Upper lobe of right lung (tissue), 1 donor: ENCODE data around the gene RASL11A. TPM values are rescaled to one million over a fixed set of nuclear protein-coding genes. Genes with fewer than 3 reads are reported as not detected.

Source experiments
- ATAC-seq: fragments of 200-7000 bp; cut with Tn5 transposase; one replicate; pipeline ENCODE4 v1.9.1; 2020; ENCODE audit warnings: mild to moderate bottlenecking, moderate library complexity
- DNase-seq: peaks from one replicate; pipeline ENCODE4 v3.0.0-alpha.2; 2020
- H3K27ac ChIP-seq: fragments of 200-600 bp; one replicate; pipeline ENCODE4 v1.8.0; 2022
- H3K27me3 ChIP-seq: fragments of 200-600 bp; one replicate; pipeline ENCODE4 v1.8.0; 2022; ENCODE audit warnings: mild to moderate bottlenecking
- H3K36me3 ChIP-seq: fragments of 200-600 bp; one replicate; pipeline ENCODE4 v1.8.0; 2022
- H3K4me1 ChIP-seq: fragments of 200-600 bp; one replicate; pipeline ENCODE4 v1.8.0; 2022
- H3K4me3 ChIP-seq: fragments of 200-600 bp; one replicate; pipeline ENCODE4 v1.8.0; 2022; ENCODE audit warnings: mild to moderate bottlenecking
- H3K9me3 ChIP-seq: fragments of 200-600 bp; one replicate; pipeline ENCODE4 v1.8.0; 2022
- intact Hi-C: fragments of 100-400 bp; cut with DNase I; formaldehyde crosslinking; loops from one replicate; pipeline ENCODE4 v1.11.0; 2022
- total RNA-seq: library from RNA; stranded (reverse); fragmentation: NEBNext Ultra II Directional; extraction: Animal tissue kit (Norgen Biotek cat#: 25700); gene quantifications from one replicate; pipeline ENCODE4 v1.2.1, GENCODE V29; 2021
- TF ChIP-seq, protein P1 (sequence below): fragments of 200-600 bp; IDR thresholded peaks from one replicate; pipeline ENCODE4 v1.8.0; 2022; ENCODE audit warnings: antibody characterized with exemption
- donor health status: DM: no; HTN: yes; CAD: no; lungs with severe emphysema.

RASL11A gene
- total RNA-seq, 1 donor from 2014 or later = 25.6 TPM

DNA sequence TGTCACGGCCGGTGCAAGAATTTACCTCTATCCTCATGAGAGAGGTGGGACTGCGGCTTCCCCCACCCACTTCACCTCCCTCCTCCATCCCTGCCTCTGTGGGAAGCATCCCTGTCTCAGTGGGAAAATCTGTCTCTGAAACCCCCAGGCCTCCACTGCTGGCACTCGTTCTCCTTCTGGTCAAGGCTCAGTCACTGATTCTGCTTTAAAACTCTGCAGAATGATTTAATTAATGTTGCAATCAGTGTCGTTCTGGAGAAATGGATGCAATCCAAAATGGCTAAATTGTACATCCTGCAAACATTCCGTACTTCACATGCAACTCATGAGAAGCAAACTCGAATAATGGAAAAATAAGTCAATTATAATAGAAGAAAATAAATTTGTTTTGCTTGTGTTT is 5.6 kb downstream of the RASL11A start:
- TF ChIP-seq, protein P1, sequence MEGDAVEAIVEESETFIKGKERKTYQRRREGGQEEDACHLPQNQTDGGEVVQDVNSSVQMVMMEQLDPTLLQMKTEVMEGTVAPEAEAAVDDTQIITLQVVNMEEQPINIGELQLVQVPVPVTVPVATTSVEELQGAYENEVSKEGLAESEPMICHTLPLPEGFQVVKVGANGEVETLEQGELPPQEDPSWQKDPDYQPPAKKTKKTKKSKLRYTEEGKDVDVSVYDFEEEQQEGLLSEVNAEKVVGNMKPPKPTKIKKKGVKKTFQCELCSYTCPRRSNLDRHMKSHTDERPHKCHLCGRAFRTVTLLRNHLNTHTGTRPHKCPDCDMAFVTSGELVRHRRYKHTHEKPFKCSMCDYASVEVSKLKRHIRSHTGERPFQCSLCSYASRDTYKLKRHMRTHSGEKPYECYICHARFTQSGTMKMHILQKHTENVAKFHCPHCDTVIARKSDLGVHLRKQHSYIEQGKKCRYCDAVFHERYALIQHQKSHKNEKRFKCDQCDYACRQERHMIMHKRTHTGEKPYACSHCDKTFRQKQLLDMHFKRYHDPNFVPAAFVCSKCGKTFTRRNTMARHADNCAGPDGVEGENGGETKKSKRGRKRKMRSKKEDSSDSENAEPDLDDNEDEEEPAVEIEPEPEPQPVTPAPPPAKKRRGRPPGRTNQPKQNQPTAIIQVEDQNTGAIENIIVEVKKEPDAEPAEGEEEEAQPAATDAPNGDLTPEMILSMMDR = no peak
- DNase-seq (no peak), ATAC-seq (no peak)
- Histone ChIP-seq H3K4me3 (no peak overlapping the region), H3K36me3 (peaks cover 6% of the 10 kb centered on the region), H3K27me3 (no peaks in the 10 kb centered on the region), H3K4me1 (peaks cover 18% of the 10 kb centered on the region), H3K9me3 (no peaks in the 10 kb centered on the region), H3K27ac (no peak overlapping the region)
- intact Hi-C loops = no loop called here

DNA sequence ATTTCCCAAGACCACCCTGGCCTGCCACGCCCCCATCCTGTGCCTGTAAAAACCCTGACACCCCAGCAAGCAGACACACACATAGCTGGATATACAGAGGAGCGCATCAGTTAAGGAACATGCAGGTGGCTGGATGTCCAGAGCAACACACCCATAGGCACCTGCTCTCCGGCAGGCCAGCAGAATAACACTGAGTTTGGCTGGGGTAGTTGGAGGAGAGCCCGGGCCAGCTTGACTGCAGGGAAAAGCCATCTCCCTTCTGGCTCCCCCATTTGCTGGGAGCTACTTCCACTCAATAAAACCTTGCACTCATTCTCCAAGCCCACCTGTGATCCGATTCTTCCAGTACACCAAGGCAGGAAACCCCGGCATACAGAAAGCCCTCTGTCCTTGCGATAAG is 8.9 kb downstream of the RASL11A start:
- Histone ChIP-seq H3K9me3 (no peaks in the 10 kb centered on the region), H3K4me1 (peaks cover 3% of the 10 kb centered on the region), H3K27me3 (no peaks in the 10 kb centered on the region), H3K27ac (no peak overlapping the region), H3K36me3 (no peaks in the 10 kb centered on the region), H3K4me3 (no peak overlapping the region)
- intact Hi-C loops = no loop called here
- TF ChIP-seq, protein P1 = no peak
- ATAC-seq (no peak), DNase-seq (no peak)

DNA sequence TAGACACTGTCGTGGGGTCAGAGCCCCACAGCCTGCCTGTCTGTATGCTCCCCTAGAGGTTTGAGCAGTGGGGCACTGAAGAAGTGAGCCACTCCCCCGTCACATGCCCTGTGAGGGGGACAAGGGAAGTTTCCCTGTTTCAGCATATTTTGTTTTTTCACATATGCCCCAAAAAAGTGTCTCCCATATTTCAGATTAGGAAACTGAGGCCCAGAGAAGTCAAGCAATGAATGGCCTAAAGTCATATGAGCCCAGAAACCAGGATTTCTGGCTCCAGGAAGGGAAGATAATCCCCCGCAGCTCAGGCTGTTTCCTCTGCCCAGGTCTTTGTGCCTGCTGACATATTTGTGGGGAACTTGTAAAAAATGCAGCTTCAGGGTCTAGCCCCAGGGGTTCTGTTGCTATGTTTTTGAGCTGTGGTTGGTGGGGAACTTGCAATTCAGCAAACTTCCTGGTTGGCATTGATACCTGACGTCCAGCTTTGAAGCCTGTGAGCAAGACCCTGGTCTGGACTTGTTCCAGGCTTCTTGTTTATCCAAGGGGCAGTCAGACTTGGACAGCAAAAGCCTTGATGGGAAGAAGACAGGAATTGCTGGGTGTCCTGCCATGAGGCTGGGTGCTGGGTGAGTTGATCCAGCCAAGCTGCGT is 9.5 kb downstream of the RASL11A start:
- H3K36me3 ChIP-seq = no peaks in the 10 kb centered on the region
- H3K27me3 ChIP-seq = no peaks in the 10 kb centered on the region
- ATAC-seq (no peak), DNase-seq (no peak)
- intact Hi-C loops = no loop called here
- TF ChIP-seq, protein P1 = no peak
- no peak overlapping the region for H3K4me3 ChIP-seq
- H3K27ac ChIP-seq = no peak overlapping the region
- no peaks in the 10 kb centered on the region for H3K9me3 ChIP-seq
- H3K4me1 ChIP-seq = peaks cover 3% of the 10 kb centered on the region

DNA sequence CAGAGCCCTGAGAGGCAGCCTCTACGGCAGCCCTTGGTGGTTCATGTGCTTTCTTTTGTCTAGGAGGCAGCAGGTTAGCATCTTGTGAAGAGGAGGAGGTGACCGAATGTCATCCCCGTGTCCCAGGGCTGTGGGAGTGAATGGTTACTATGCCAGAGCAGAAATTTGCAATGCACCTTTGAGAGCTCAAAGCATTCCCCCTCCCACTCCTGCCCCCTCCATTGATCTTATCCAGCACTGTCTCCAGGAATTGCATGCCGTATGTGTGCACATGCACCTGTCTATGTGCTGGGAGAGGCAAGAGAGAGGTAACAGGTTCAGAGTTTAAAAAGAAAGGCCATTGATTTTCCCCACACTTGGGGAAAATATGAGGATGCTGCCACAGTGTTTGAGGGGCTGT is 10.2 kb downstream of the RASL11A start:
- Histone ChIP-seq H3K4me3 (no peak overlapping the region), H3K27ac (no peak overlapping the region), H3K9me3 (no peaks in the 10 kb centered on the region), H3K27me3 (no peaks in the 10 kb centered on the region), H3K4me1 (no peaks in the 10 kb centered on the region), H3K36me3 (no peaks in the 10 kb centered on the region)
- no peak for ATAC-seq
- intact Hi-C loops = no loop called here
- DNase-seq = no peak
- TF ChIP-seq, protein P1 = no peak

DNA sequence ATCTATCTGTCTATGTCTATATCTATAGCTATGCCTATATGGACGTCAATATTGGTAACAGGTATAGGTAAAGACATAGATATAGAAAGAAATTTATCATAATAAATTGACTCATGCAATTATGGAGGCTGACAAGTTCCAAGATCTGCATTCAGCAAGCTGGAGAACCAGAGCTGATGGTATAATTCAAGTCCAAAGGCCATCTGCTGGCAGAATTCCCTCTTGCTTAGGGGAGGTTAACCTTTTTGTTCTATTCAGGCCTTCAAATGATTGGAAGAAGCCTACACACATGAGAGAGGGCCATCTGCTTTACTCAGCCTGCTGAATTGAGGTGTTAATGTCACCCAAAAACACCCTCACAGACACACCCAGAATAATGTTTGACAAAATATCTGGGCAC is 10.8 kb downstream of the RASL11A start:
- ATAC-seq (no peak), DNase-seq (no peak)
- Histone ChIP-seq H3K4me1 (no peaks in the 10 kb centered on the region), H3K36me3 (no peaks in the 10 kb centered on the region), H3K27me3 (no peaks in the 10 kb centered on the region), H3K9me3 (no peaks in the 10 kb centered on the region), H3K27ac (no peak overlapping the region), H3K4me3 (no peak overlapping the region)
- TF ChIP-seq, protein P1 = no peak
- intact Hi-C loops = no loop called here
